Measurements from ENCODE around the gene TMEM63A. TPM values are rescaled to one million over a fixed set of nuclear protein-coding genes. Genes with fewer than 3 reads are reported as not detected.
A peak's percentile ranks its signal among the peaks of the same experiment; 100 is the strongest.

Gene TMEM63A
- total RNA-seq, 6 experiments from 2014 or later: 32.1 to 81.5 (median 44.9) TPM

GRCh38 chr1:225868631-225869330, 13.4 kb downstream of the TMEM63A start:
- Histone ChIP-seq H3K27ac (no peak overlapping the region), H3K36me3 (peaks cover 5 to 92% (median 40%) of the 10 kb centered on the region in 4 donors), H3K9me3 (no peaks in the 10 kb centered on the region), H3K4me1 (peaks cover 0 to 6% (median 0%) of the 10 kb centered on the region in 4 donors), H3K27me3 (no peaks in the 10 kb centered on the region), H3K4me3 (no peak overlapping the region)
- intact Hi-C loops (cut with DNase I): loop anchor here in 1 of 2 donors (10.0 kb wide), 1 partner anchor 46 kb away; no protein-coding TSS in a partner anchor
- DNase-seq: peak in 1 of 3 donors; percentile 8
- ATAC-seq: no peak
- TF ChIP-seq POLR2A (IDR thresholded peaks at IDR 0.05) (no peak), CTCF (IDR thresholded peaks at IDR 0.05) (no peak)
- WGBS (ENCODE audit: insufficient coverage, low coverage, low lambda C conversion rate, missing lambda C conversion rate): 89% methylated on average over 3 of the region's 8 CpGs

DNA sequence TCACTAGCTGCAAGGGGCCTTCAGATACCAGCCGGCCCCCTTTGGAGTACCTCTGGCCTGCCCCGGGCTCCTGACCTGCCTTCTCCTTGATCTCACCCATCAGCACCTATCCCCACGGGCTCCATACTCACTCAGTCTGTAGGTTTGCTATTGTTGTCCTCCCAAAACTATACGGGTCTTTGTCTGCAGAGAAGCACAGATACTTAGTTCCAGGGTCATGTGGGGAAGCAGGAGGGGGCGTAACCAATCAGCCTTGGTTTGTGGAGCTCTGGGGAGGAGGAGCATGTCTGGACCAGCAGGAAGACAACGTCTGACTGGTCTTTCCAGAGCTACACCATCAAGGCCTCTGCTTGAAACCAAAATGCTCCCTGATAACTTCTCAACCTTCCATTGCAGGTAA, 15.2 kb downstream of the TMEM63A start:
- no peak overlapping the region for H3K4me3 ChIP-seq
- ATAC-seq: no peak
- intact Hi-C loops (cut with DNase I): loop anchor here in 1 of 2 donors (10.0 kb wide), 1 partner anchor 48 kb away; no protein-coding TSS in a partner anchor
- H3K27me3 ChIP-seq: no peaks in the 10 kb centered on the region
- peaks cover 5 to 97% (median 46%) of the 10 kb centered on the region in 4 donors for H3K36me3 ChIP-seq
- no peaks in the 10 kb centered on the region for H3K9me3 ChIP-seq
- peak in 1 of 3 donors; percentile 27 for DNase-seq
- 65% methylated on average over 4 of the region's 6 CpGs for WGBS (ENCODE audit: insufficient coverage, low coverage, low lambda C conversion rate, missing lambda C conversion rate)
- TF ChIP-seq CTCF (IDR thresholded peaks at IDR 0.05): no peak
- H3K4me1 ChIP-seq: peaks cover 0 to 4% (median 0%) of the 10 kb centered on the region in 4 donors
- no peak overlapping the region for H3K27ac ChIP-seq

- peak in 1 of 3 donors; percentile 26 for DNase-seq
- 73% methylated on average over 4 of the region's 8 CpGs for WGBS (ENCODE audit: insufficient coverage, low coverage, low lambda C conversion rate, missing lambda C conversion rate)
- no peak overlapping the region for H3K4me3 ChIP-seq
- peaks cover 5 to 97% (median 48%) of the 10 kb centered on the region in 4 donors for H3K36me3 ChIP-seq
- peak in 3 of 4 donors; percentile 6 to 48 (median 32) for ATAC-seq
- intact Hi-C loops (cut with DNase I): loop anchor here in 1 of 2 donors (10.0 kb wide), 1 partner anchor 49 kb away; no protein-coding TSS in a partner anchor
- H3K9me3 ChIP-seq: no peaks in the 10 kb centered on the region
- H3K4me1 ChIP-seq: no peaks in the 10 kb centered on the region
- H3K27me3 ChIP-seq: no peaks in the 10 kb centered on the region
- TF ChIP-seq CTCF (IDR thresholded peaks at IDR 0.05) (no peak), POLR2A (IDR thresholded peaks at IDR 0.05) (no peak)
- no peak overlapping the region for H3K27ac ChIP-seq
Observed at GRCh38 chr1:225866061-225866837, 15.9 kb downstream of the TMEM63A start.

DNA sequence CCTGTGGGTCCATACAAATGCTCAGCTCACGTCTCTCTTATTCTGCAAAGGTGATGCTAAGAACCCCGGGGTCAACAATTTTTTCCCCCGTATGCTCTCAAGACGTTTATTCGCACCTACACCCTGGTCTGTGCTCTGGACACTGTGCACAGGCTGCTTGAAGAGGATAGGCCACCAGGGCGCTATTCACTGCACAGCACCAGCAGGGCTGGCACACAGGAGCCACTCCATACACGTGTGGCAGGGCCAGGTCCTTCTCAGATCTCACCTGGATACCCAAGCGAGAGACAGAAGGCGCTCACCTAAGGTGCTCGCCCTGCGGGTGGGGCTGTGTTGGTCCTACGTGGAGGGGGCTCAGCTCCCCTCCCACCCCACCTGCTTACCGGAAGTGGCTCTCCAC, 16.7 kb downstream of the TMEM63A start:
- Histone ChIP-seq H3K9me3 (no peaks in the 10 kb centered on the region), H3K27me3 (no peaks in the 10 kb centered on the region), H3K36me3 (peaks cover 5 to 97% (median 49%) of the 10 kb centered on the region in 4 donors), H3K4me3 (no peak overlapping the region), H3K27ac (no peak overlapping the region), H3K4me1 (no peaks in the 10 kb centered on the region)
- DNase-seq (peak in 1 of 3 donors; percentile 37), ATAC-seq (peak in 1 of 4 donors; percentile 16)
- TF ChIP-seq POLR2A (IDR thresholded peaks at IDR 0.05): no peak
- no peak for TF ChIP-seq CTCF (IDR thresholded peaks at IDR 0.05)
- intact Hi-C loops (cut with DNase I): loop anchor here in 1 of 2 donors (10.0 kb wide), 1 partner anchor 49 kb away; no protein-coding TSS in a partner anchor
- WGBS (ENCODE audit: insufficient coverage, low coverage, low lambda C conversion rate, missing lambda C conversion rate): 83% methylated on average over 5 of the region's 13 CpGs
